GM12878 (cell line): Measurements from ENCODE around the gene VAV2. TPM values are rescaled to one million over a fixed set of nuclear protein-coding genes. Genes with fewer than 3 reads are reported as not detected.

Experiments used
- ATAC-seq: fragments of 200-7000 bp; cut with Tn5 transposase; 3 replicates; pipeline ENCODE4 v1.9.1; 2020; ENCODE audit warnings: mild to moderate bottlenecking, moderate library complexity
- BruUV-seq: library from RNA; stranded (reverse); fragments of 400-500 nt; replicated peaks from 2 replicates; lab custom pipeline; 2021; lab: Mats Ljungman, UMichigan
- CTCF ChIA-PET: fragments of 300-600 bp; sonication (Branson Sonifier 250); formaldehyde crosslinking; extraction: SDS; loops from one replicate; lab custom pipeline; 2021; ENCODE audit warnings: inconsistent platforms; lab: Yijun Ruan, JAX
- POLR2A ChIA-PET: fragments of 350-600 bp; formaldehyde crosslinking; extraction: SDS; loops from one replicate; lab custom pipeline; 2021; ENCODE audit warnings: inconsistent platforms; lab: Charles Lee
- RAD21 ChIA-PET: fragments of 300-600 bp; sonication (Branson Sonifier 250); formaldehyde crosslinking; loops from one replicate; lab custom pipeline; 2023; ENCODE audit warnings: antibody characterized with exemption; ENCODE audit not compliant: unreplicated experiment; lab: Charles Lee
- SMC1A ChIA-PET: fragments of 300-600 bp; sonication (Branson Sonifier 250); formaldehyde crosslinking; loops from one replicate; lab custom pipeline; 2023; ENCODE audit not compliant: unreplicated experiment, uncharacterized antibody; lab: Charles Lee
- DNase-seq: peaks from one replicate; pipeline ENCODE4 v3.0.0-alpha.2; 2011; ENCODE audit warnings: low read depth, low spot score
- FAIRE-seq: peaks from 3 replicates; lab custom pipeline; 2011; peaks lifted over from hg19 to GRCh38; lab: Jason Lieb, UNC
- H2AFZ ChIP-seq: 2 replicates; pipeline ENCODE4 v1.6.0; 2011; ENCODE audit warnings: low read depth, low read length, control low read depth; ENCODE audit not compliant: control insufficient read depth
- H3K27ac ChIP-seq: 2 replicates; pipeline ENCODE4 v1.5.1; 2011; ENCODE audit warnings: control low read depth; ENCODE audit not compliant: control insufficient read depth, insufficient read depth
- H3K27me3 ChIP-seq, 2 experiments: replicated peaks in 1 of 2; 2 replicates each; pipeline versions ENCODE4 v1.6.0 to v1.6.1; 2011; ENCODE audit warnings: low read length in 1 of 2; ENCODE audit not compliant: control insufficient read depth in 2 of 2, insufficient read depth in 2 of 2
- H3K36me3 ChIP-seq, 2 experiments: 2 replicates each; pipeline ENCODE4 v1.5.1; 2011; ENCODE audit warnings: low read length in 1 of 2; ENCODE audit not compliant: control insufficient read depth in 2 of 2, insufficient read depth in 2 of 2
- H3K4me1 ChIP-seq: 2 replicates; pipeline ENCODE4 v1.6.1; 2011; ENCODE audit warnings: mild to moderate bottlenecking, low read length, moderate library complexity, mixed read lengths; ENCODE audit not compliant: control insufficient read depth, insufficient read depth
- H3K4me2 ChIP-seq: 2 replicates; pipeline ENCODE4 v1.6.0; 2011; ENCODE audit warnings: control low read depth; ENCODE audit not compliant: control insufficient read depth, insufficient read depth
- H3K4me3 ChIP-seq: fragments of 200-600 bp; sonication (generic); 2 replicates; pipeline ENCODE4 v1.5.1; 2016
- H3K79me2 ChIP-seq: 2 replicates; pipeline ENCODE4 v1.6.0; 2011; ENCODE audit warnings: low read length; ENCODE audit not compliant: control insufficient read depth, insufficient read depth
- H3K9ac ChIP-seq: 2 replicates; pipeline ENCODE4 v1.8.0; 2011; ENCODE audit warnings: low read length, control low read depth, mixed read lengths; ENCODE audit not compliant: control insufficient read depth, insufficient read depth
- H3K9me3 ChIP-seq: replicated peaks from 3 replicates; pipeline ENCODE4 v1.5.1; 2011; ENCODE audit warnings: mild to moderate bottlenecking, low read length; ENCODE audit not compliant: control insufficient read depth, insufficient read depth
- H4K20me1 ChIP-seq: 2 replicates; pipeline ENCODE4 v1.6.0; 2011; ENCODE audit not compliant: control insufficient read depth, insufficient read depth
- BHLHE40 ChIP-seq, 2 experiments: fragments of 450-650 bp in 1 of 2; IDR thresholded peaks; 2 replicates each; pipeline ENCODE4 v1.6.1; 2011 to 2017; ENCODE audit warnings: low read depth in 2 of 2, borderline replicate concordance in 1 of 2, improper control_type of control experiment in 1 of 2, low read length in 1 of 2, mild to moderate bottlenecking in 1 of 2
- EGR1 ChIP-seq, 2 experiments: IDR thresholded peaks; 1 replicate in 1 of 2; 2 replicates in 1 of 2; pipeline ENCODE4 v1.6.1; 2011 to 2012; ENCODE audit warnings: low read depth in 2 of 2, low read length in 2 of 2, borderline replicate concordance in 1 of 2, mild to moderate bottlenecking in 1 of 2, moderate library complexity in 1 of 2
- MTA3 ChIP-seq: IDR thresholded peaks from 2 replicates; pipeline ENCODE4 v1.6.1; 2012; ENCODE audit warnings: low read length, inconsistent platforms, borderline replicate concordance
- SMAD5 ChIP-seq: IDR thresholded peaks from 2 replicates; pipeline ENCODE4 v1.6.1; 2016; ENCODE audit warnings: antibody characterized with exemption, low read depth
- SP1 ChIP-seq: IDR thresholded peaks from one replicate; pipeline ENCODE4 v1.6.1; 2011; ENCODE audit warnings: low read depth, low read length
- TBL1XR1 ChIP-seq: IDR thresholded peaks from 2 replicates; pipeline ENCODE4 v1.6.1; 2012; ENCODE audit warnings: low read depth, low read length, improper control_type of control experiment
- WGBS: methylation state at CpG from one replicate; pipeline ENCODE4 v1.1.6; 2016; ENCODE audit warnings: low lambda C conversion rate; ENCODE audit not compliant: insufficient replicate concordance, insufficient coverage; ENCODE audit errors: missing lambda C conversion rate; 5-methylcytosine and 5-hydroxymethylcytosine counted together
- in situ Hi-C: fragments of 300-500 bp; cut with MboI; formaldehyde crosslinking; loops from 9 replicates; pipeline ENCODE4 v1.14.3; 2018; ENCODE audit warnings: mixed read lengths
- intact Hi-C: fragments of 100-400 bp; cut with micrococcal nuclease; formaldehyde crosslinking; loops from one replicate; pipeline ENCODE4 v1.14.2; 2022; ENCODE audit not compliant: unreplicated experiment
- polyA plus RNA-seq, 11 experiments: library from polyadenylated mRNA; depleted of rRNA in 4 of 11; unstranded in 6 of 11; stranded (reverse) in 5 of 11; fragments of >200 nt; fragmentation: Nextera tagmentation in 4 of 11; fragmentation: Illumina TruSeq in 1 of 11; extraction: Ambion mirVana in 4 of 11; extraction: Trizol in 1 of 11; gene quantifications; 1 replicate in 1 of 11; 2 replicates in 10 of 11; pipeline versions ENCODE4 v1.2.1 to v1.2.3, GENCODE V29; 2011 to 2016; ENCODE audit warnings: inconsistent platforms in 2 of 11, missing spikeins in 2 of 11, low read depth in 1 of 11
- total RNA-seq, 4 experiments: library from RNA; depleted of rRNA in 3 of 4; stranded (reverse); fragments of >200 nt in 3 of 4; fragmentation: Illumina TruSeq in 1 of 4; extraction: Trizol in 1 of 4; gene quantifications; 2 replicates each; pipeline versions ENCODE4 v1.2.1 to v1.2.3, GENCODE V29; 2013 to 2021
- TF ChIP-seq, protein P1 (sequence below): IDR thresholded peaks from 2 replicates; pipeline ENCODE4 v1.6.1; 2012; ENCODE audit warnings: low read length, inconsistent platforms
- TF ChIP-seq, protein P2 (sequence below): fragments of 450-650 bp; IDR thresholded peaks from 2 replicates; pipeline ENCODE4 v1.6.1; 2017; ENCODE audit warnings: mild to moderate bottlenecking, low read depth, inconsistent platforms; ENCODE audit not compliant: poor library complexity, severe bottlenecking

VAV2 gene
- total and polyA plus RNA-seq, 10 of the 15 experiments (the other 5 are each of a cell fraction or from before 2014, with no cell fraction given): 0.13 to 43.9 (median 16.9) TPM

DNA sequence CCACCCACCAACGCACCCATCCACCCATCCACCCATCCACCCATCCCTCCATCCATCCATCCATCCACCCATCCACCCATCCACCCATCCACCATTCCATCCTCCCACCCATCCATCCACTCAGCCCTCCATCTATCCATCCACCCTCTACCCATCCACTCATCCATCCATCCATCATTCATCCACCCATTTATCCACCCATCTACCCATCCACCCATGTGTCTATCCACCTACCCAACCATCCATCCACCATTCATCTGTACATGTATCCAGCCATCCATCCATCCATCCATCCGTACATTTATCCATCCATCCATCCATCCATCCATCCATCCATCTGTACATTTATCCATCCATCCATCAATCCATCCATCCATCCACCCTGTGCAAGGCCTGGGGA, 11.1 kb upstream of the VAV2 start:
- no peaks in the 10 kb centered on the region for H3K36me3 ChIP-seq

More for the DNA sequence above, 11.1 kb upstream of the VAV2 start:
- WGBS: 0% methylated on average over 1 of the region's 2 CpGs
- Histone ChIP-seq H3K27ac (no peak overlapping the region), H3K27me3 (no peaks in the 10 kb centered on the region; a peak in 2 of 4 replicates)
- POLR2A ChIA-PET: no interaction called here
- TF ChIP-seq SMAD5: no peak
- TF ChIP-seq, protein P1, sequence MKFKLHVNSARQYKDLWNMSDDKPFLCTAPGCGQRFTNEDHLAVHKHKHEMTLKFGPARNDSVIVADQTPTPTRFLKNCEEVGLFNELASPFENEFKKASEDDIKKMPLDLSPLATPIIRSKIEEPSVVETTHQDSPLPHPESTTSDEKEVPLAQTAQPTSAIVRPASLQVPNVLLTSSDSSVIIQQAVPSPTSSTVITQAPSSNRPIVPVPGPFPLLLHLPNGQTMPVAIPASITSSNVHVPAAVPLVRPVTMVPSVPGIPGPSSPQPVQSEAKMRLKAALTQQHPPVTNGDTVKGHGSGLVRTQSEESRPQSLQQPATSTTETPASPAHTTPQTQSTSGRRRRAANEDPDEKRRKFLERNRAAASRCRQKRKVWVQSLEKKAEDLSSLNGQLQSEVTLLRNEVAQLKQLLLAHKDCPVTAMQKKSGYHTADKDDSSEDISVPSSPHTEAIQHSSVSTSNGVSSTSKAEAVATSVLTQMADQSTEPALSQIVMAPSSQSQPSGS: no peak
- TF ChIP-seq SP1: no peak
- TF ChIP-seq EGR1 (IDR thresholded peaks at IDR 0.05; ENCODE audit: borderline replicate concordance in 1 of 2, low read depth in 2 of 2, low read length in 2 of 2): no peak
- TF ChIP-seq MTA3: no peak
- TF ChIP-seq TBL1XR1: no peak
- TF ChIP-seq BHLHE40 (IDR thresholded peaks at IDR 0.05; ENCODE audit: borderline replicate concordance in 1 of 2, low read depth in 2 of 2, low read length in 1 of 2): no peak
- TF ChIP-seq, protein P2, sequence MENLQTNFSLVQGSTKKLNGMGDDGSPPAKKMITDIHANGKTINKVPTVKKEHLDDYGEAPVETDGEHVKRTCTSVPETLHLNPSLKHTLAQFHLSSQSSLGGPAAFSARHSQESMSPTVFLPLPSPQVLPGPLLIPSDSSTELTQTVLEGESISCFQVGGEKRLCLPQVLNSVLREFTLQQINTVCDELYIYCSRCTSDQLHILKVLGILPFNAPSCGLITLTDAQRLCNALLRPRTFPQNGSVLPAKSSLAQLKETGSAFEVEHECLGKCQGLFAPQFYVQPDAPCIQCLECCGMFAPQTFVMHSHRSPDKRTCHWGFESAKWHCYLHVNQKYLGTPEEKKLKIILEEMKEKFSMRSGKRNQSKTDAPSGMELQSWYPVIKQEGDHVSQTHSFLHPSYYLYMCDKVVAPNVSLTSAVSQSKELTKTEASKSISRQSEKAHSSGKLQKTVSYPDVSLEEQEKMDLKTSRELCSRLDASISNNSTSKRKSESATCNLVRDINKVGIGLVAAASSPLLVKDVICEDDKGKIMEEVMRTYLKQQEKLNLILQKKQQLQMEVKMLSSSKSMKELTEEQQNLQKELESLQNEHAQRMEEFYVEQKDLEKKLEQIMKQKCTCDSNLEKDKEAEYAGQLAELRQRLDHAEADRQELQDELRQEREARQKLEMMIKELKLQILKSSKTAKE: no peak
- TF ChIP-seq, all 136 proteins: peak for 0
- no peaks in the 10 kb centered on the region for H4K20me1 ChIP-seq
- H3K4me1 ChIP-seq: no peaks in the 10 kb centered on the region
- ChIA-PET SMC1A (no interaction called here), RAD21 (no interaction called here), CTCF (no interaction called here)
- no peak overlapping the region for H3K4me3 ChIP-seq
- no peak overlapping the region for H3K4me2 ChIP-seq
- FAIRE-seq (no peak), DNase-seq (no peak), ATAC-seq (no peak)
- H3K9me3 ChIP-seq: no peaks in the 10 kb centered on the region
- no TSS peak for BruUV-seq
- intact Hi-C loops (no loop called here), in situ Hi-C loops (loop anchor here (25.0 kb wide), 1 partner anchor 466 kb away; the partner anchor contains the start of gene ADAMTSL2)
- no peak overlapping the region for H2AFZ ChIP-seq
- H3K79me2 ChIP-seq: no peaks in the 10 kb centered on the region
- no peak overlapping the region for H3K9ac ChIP-seq
